Measurements from ENCODE around the gene TRIM69. TPM values are rescaled to one million over a fixed set of nuclear protein-coding genes. Genes with fewer than 3 reads are reported as not detected.

TRIM69 gene
- 32.6 TPM for total RNA-seq

DNA sequence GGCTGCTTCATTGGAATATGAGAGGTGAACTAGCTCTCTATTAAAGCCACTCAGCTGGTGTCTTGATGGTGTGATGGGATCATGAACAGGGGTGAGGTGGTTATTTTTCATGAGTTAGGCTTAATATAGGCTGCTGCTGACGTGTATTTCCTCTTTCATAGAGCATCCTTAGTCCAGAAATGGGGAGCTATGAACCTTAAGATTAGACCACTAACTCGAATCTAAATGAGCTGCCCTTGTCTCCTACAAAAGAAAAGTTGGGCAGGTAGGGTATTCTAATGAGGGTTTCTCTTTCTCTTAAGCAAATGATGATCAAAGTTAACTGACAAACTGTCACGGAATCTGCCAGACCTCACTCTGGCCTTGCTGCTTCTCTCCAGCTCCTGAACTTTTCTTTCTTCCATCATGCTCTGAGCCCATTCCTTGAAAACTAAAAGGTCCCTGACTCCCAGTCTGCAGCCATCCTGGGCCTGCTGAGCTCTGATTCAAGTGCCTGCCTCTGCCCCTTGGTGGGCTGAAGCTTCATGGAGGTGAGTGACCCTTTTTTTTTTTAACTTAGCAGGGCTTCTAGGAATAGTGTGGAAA, at the start of gene TRIM69:
Gene TRIM69 (plus strand): TSS at position 348 of the 585 bp plus-strand sequence. CDS start 177 bp downstream, at position 525.

DNA sequence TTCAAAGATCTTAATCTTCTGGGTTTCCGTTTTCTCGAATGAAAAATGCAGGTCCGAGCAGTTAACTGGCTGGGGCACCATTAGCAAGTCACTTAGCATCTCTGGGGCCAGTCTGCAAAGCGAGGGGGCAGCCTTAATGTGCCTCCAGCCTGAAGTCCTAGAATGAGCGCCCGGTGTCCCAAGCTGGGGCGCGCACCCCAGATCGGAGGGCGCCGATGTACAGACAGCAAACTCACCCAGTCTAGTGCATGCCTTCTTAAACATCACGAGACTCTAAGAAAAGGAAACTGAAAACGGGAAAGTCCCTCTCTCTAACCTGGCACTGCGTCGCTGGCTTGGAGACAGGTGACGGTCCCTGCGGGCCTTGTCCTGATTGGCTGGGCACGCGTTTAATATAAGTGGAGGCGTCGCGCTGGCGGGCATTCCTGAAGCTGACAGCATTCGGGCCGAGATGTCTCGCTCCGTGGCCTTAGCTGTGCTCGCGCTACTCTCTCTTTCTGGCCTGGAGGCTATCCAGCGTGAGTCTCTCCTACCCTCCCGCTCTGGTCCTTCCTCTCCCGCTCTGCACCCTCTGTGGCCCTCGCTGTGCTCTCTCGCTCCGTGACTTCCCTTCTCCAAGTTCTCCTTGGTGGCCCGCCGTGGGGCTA, 25.1 kb upstream of the TRIM69 start, which contains the start of the genes B2M and PATL2:
Gene B2M (plus strand): TSS at position 422 of the 647 bp plus-strand sequence. CDS start 30 bp downstream, at position 452.
Gene PATL2 (minus strand): TSS at position 228 of the 647 bp plus-strand sequence. CDS start 34,833 bp downstream, outside the sequence.

Small RNA genes within 50 kb of the gene (small RNA-seq; reads per million reads assigned to genes)
- not detected for gene RF00019 (ENCODE audit: low replicate concordance)

Other genes starting within 250 kb of the TRIM69 start
- 75.1 TPM for gene EIF3J, start 199.4 kb upstream of the TRIM69 start, total RNA-seq
- 156 TPM for gene SPG11, start 72.9 kb upstream of the TRIM69 start, total RNA-seq
- 3.4 TPM for gene PATL2, start 25.2 kb upstream of the TRIM69 start, total RNA-seq
- 175 TPM for gene B2M, start 25.0 kb upstream of the TRIM69 start, total RNA-seq
- gene TERB2, start 220.2 kb downstream of the TRIM69 start, total RNA-seq, result not detected